ENCODE measurements around the gene CMTM6. TPM values are rescaled to one million over a fixed set of nuclear protein-coding genes. Genes with fewer than 3 reads are reported as not detected.
A peak's percentile ranks its signal among the peaks of the same experiment; 100 is the strongest.

CMTM6 gene
- total and polyA plus RNA-seq, 9 of the 15 experiments (the other 6 are each of a cell fraction or from before 2014, with no cell fraction given) = 8.9 to 39.7 (median 19.5) TPM

GRCh38 chr3:32493437-32494414, 8.9 kb downstream of the CMTM6 start (continued):
- TF ChIP-seq ZNF609 (CRISPR knock-in tag; IDR thresholded peaks at IDR 0.05; ENCODE audit: borderline replicate concordance) = no peak
- TF ChIP-seq, protein P1, sequence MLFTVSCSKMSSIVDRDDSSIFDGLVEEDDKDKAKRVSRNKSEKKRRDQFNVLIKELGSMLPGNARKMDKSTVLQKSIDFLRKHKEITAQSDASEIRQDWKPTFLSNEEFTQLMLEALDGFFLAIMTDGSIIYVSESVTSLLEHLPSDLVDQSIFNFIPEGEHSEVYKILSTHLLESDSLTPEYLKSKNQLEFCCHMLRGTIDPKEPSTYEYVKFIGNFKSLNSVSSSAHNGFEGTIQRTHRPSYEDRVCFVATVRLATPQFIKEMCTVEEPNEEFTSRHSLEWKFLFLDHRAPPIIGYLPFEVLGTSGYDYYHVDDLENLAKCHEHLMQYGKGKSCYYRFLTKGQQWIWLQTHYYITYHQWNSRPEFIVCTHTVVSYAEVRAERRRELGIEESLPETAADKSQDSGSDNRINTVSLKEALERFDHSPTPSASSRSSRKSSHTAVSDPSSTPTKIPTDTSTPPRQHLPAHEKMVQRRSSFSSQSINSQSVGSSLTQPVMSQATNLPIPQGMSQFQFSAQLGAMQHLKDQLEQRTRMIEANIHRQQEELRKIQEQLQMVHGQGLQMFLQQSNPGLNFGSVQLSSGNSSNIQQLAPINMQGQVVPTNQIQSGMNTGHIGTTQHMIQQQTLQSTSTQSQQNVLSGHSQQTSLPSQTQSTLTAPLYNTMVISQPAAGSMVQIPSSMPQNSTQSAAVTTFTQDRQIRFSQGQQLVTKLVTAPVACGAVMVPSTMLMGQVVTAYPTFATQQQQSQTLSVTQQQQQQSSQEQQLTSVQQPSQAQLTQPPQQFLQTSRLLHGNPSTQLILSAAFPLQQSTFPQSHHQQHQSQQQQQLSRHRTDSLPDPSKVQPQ (CRISPR knock-in tag; IDR thresholded peaks at IDR 0.05; ENCODE audit: borderline replicate concordance) = no peak
- 0 out of 2 replicates have a peak, but pooled peaks have one; percentile 25 for TF ChIP-seq LARP7 (IDR thresholded peaks at IDR 0.05)
- no peak for TF ChIP-seq PBX2 (CRISPR knock-in tag; IDR thresholded peaks at IDR 0.05; ENCODE audit: low read depth)
- 0 out of 2 replicates have a peak, but pooled peaks have one; percentile 22 for TF ChIP-seq PBX2 (tag; conservative IDR thresholded peaks at IDR 0.05; ENCODE audit: low read depth)
- no peak for TF ChIP-seq ZNF76 (CRISPR knock-in tag; IDR thresholded peaks at IDR 0.05; ENCODE audit: borderline replicate concordance)
- no peak for TF ChIP-seq KAT8 (IDR thresholded peaks at IDR 0.05; ENCODE audit: low read depth)
- peak; percentile 29; the same call in 1 of the 2 replicates for TF ChIP-seq CTBP1 (IDR thresholded peaks at IDR 0.05; ENCODE audit: borderline replicate concordance)
- TF ChIP-seq ZNF75A (CRISPR knock-in tag; IDR thresholded peaks at IDR 0.05) = no peak
- TF ChIP-seq MTA2 (IDR thresholded peaks at IDR 0.05; ENCODE audit: low read depth) = no peak
- peak; percentile 85 for TF ChIP-seq JUND (IDR thresholded peaks at IDR 0.05; ENCODE audit: borderline replicate concordance, low read depth, low read length)
- TF ChIP-seq JUND (tag; IDR thresholded peaks at IDR 0.05; ENCODE audit: borderline replicate concordance, low read depth, low read length) = peak; percentile 58; the same call in 1 of the 3 replicates
- TF ChIP-seq ZNF586 (CRISPR knock-in tag; conservative IDR thresholded peaks at IDR 0.05) = no peak
- TF ChIP-seq SRF (CRISPR knock-in tag; IDR thresholded peaks at IDR 0.05) = peak; percentile 80 to 94; a peak in 3 of 4 replicates
- peak in 1 of 2 experiments; percentile 59; a peak in 1 of 4 replicates for TF ChIP-seq RCOR1 (IDR thresholded peaks at IDR 0.05; ENCODE audit: borderline replicate concordance in 1 of 2, low read depth in 2 of 2, low read length in 2 of 2)
- peak; percentile 41; the same call in 1 of the 2 replicates for TF ChIP-seq EP300 (IDR thresholded peaks at IDR 0.05; ENCODE audit: low read length)
- TF ChIP-seq SMARCA4 (IDR thresholded peaks at IDR 0.05) = peak; percentile 66

All from K562 (cell line).